AG04450 (cell line): ENCODE results near the gene SMIM5. TPM values are rescaled to one million over a fixed set of nuclear protein-coding genes. Genes with fewer than 3 reads are reported as not detected.

Experiments used
- CTCF ChIA-PET: fragments of 300-600, 350-600 bp; formaldehyde crosslinking; extraction: SDS; loops from one replicate; lab custom pipeline; 2022; ENCODE audit warnings: antibody characterized with exemption, inconsistent platforms; lab: Charles Lee
- POLR2A ChIA-PET: fragments of 350-600 bp; formaldehyde crosslinking; extraction: SDS; loops from one replicate; lab custom pipeline; 2021; ENCODE audit warnings: antibody characterized with exemption, inconsistent platforms; lab: Yijun Ruan, JAX
- DNase-seq: peaks from one replicate; pipeline ENCODE4 v3.0.0-alpha.2; 2011; ENCODE audit warnings: low read depth, low spot score
- H3K27ac ChIP-seq: one replicate; pipeline ENCODE4 v1.5.1; 2012; ENCODE audit warnings: low read depth, low read length, control low read depth
- H3K27me3 ChIP-seq: one replicate; pipeline ENCODE4 v1.6.0; 2012; ENCODE audit warnings: low read length; ENCODE audit not compliant: control insufficient read depth, insufficient read depth
- H3K4me3 ChIP-seq: 2 replicates; pipeline ENCODE4 v1.5.1; 2011; ENCODE audit warnings: mild to moderate bottlenecking, low read depth, low read length, control low read depth
- H3K9me3 ChIP-seq: 2 replicates; pipeline ENCODE4 v1.5.1; 2012; ENCODE audit warnings: low read length; ENCODE audit not compliant: control insufficient read depth, insufficient read depth
- CTCF ChIP-seq: IDR thresholded peaks from 2 replicates; pipeline ENCODE4 v1.5.1; 2011; ENCODE audit warnings: low read depth, low read length, control low read depth, inconsistent platforms
- polyA plus RNA-seq: library from polyadenylated mRNA; depleted of rRNA; stranded (reverse); fragments of >200 nt; gene quantifications from 2 replicates; pipeline ENCODE4 v1.2.3, GENCODE V29; 2011

Gene SMIM5
- polyA plus RNA-seq, 1 experiment: not detected

- no peak overlapping the region for H3K27ac ChIP-seq
- H3K4me3 ChIP-seq: peak overlapping the region; percentile 100
- no peaks in the 10 kb centered on the region for H3K27me3 ChIP-seq
- DNase-seq: no peak
- ChIA-PET CTCF (interaction anchor here (1.5 to 4.4 kb wide), 2 partner anchors 81 to 85 kb away, joined by 9 to 49 read pairs; no protein-coding TSS in a partner anchor), POLR2A (interaction anchor here (1.1 kb wide), 1 partner anchor 112 kb away, joined by 3 read pairs; no protein-coding TSS in a partner anchor)
- H3K9me3 ChIP-seq: no peaks in the 10 kb centered on the region
- no peak for TF ChIP-seq CTCF
Observed at GRCh38 chr17:75668489-75668888, 35.3 kb downstream of the SMIM5 start.

GRCh38 chr17:75670868-75671267 lies 37.6 kb downstream of the SMIM5 start:
- no peaks in the 10 kb centered on the region for H3K9me3 ChIP-seq
- ChIA-PET POLR2A (no interaction called here), CTCF (interaction anchor here (1.2 to 8.0 kb wide), 3 partner anchors 37 to 78 kb away, joined by 3 to 214 read pairs (median 14); partner anchors contain the start of gene SMIM5)
- H3K4me3 ChIP-seq: no peak overlapping the region
- DNase-seq: no peak
- no peak for TF ChIP-seq CTCF
- no peak overlapping the region for H3K27ac ChIP-seq
- no peaks in the 10 kb centered on the region for H3K27me3 ChIP-seq

- no peak for TF ChIP-seq CTCF
- Histone ChIP-seq H3K27ac (no peak overlapping the region), H3K9me3 (no peaks in the 10 kb centered on the region), H3K27me3 (no peaks in the 10 kb centered on the region), H3K4me3 (no peak overlapping the region)
- POLR2A ChIA-PET: no interaction called here
- DNase-seq: no peak
- CTCF ChIA-PET: interaction anchor here (0.6 to 8.0 kb wide), 4 partner anchors 8 to 77 kb away, joined by 3 to 214 read pairs (median 8); partner anchors contain the start of gene SMIM5
Observed at GRCh38 chr17:75672011-75672410, 38.8 kb downstream of the SMIM5 start.

- no peak for TF ChIP-seq CTCF
- Histone ChIP-seq H3K9me3 (no peaks in the 10 kb centered on the region), H3K4me3 (no peak overlapping the region), H3K27ac (no peak overlapping the region), H3K27me3 (no peaks in the 10 kb centered on the region)
- DNase-seq: no peak
- CTCF ChIA-PET: interaction anchor here (8.0 kb wide), 1 partner anchor 76 kb away, joined by 214 read pairs; no protein-coding TSS in a partner anchor
- POLR2A ChIA-PET: no interaction called here
Observed at GRCh38 chr17:75673487-75673886, 40.3 kb downstream of the SMIM5 start.

- H3K27me3 ChIP-seq: no peaks in the 10 kb centered on the region
- H3K4me3 ChIP-seq: no peak overlapping the region
- CTCF ChIA-PET: interaction anchor here (0.8 to 8.0 kb wide), 4 partner anchors 10 to 264 kb away, joined by 3 to 214 read pairs (median 10); partner anchors contain the start of gene SMIM5
- no peak overlapping the region for H3K27ac ChIP-seq
- no peak for DNase-seq
- no peaks in the 10 kb centered on the region for H3K9me3 ChIP-seq
- no peak for TF ChIP-seq CTCF
- POLR2A ChIA-PET: no interaction called here
Observed at GRCh38 chr17:75676461-75676860, 43.2 kb downstream of the SMIM5 start.
